B cell (primary cell): Measurements from ENCODE around the gene MARCKS.

Source experiments
- CTCF ChIP-seq: fragments of 200-600 bp; IDR thresholded peaks from one replicate; pipeline ENCODE4 v1.8.0; 2022; ENCODE audit warnings: antibody characterized with exemption, mild to moderate bottlenecking
- EZH2 ChIP-seq: IDR thresholded peaks from 2 replicates; pipeline ENCODE4 v1.6.1; 2012; ENCODE audit warnings: borderline replicate concordance, low read depth, mild to moderate bottlenecking, moderate library complexity, low read length; ENCODE audit not compliant: insufficient read depth, poor library complexity, severe bottlenecking

- TF ChIP-seq CTCF: no peak
- TF ChIP-seq EZH2: no peak
These were observed 51.7 kb downstream of the MARCKS start for GRCh38 chr6:113908801-113909200.
